NCI-H460 (cell line): Measurements from ENCODE around the gene GLO1. TPM values are rescaled to one million over a fixed set of nuclear protein-coding genes. Genes with fewer than 3 reads are reported as not detected.

Experiments
- DNase-seq: peaks from one replicate; pipeline ENCODE4 v3.0.0-alpha.2; 2016; ENCODE audit warnings: low read depth; ENCODE audit errors: extremely low read depth
- polyA plus RNA-seq: library from polyadenylated mRNA; depleted of rRNA; stranded (reverse); fragments of >200 nt; gene quantifications from 2 replicates; pipeline ENCODE4 v1.2.3, GENCODE V29; 2014; cell fraction: nucleus; rRNA removed
- total RNA-seq: library from RNA; depleted of rRNA; stranded (reverse); fragments of >200 nt; shearing (Covaris generic); gene quantifications from 2 replicates; pipeline ENCODE4 v1.2.3, GENCODE V29; 2014; rRNA removed

Gene GLO1
- total RNA-seq: 218 and 228 TPM in 2 replicates
- polyA plus RNA-seq: 137 and 140 TPM in 2 replicates

GRCh38 chr6:38702558-38703397 lies at the start of gene GLO1:
TSS of gene GLO1 (minus strand) at chr6:38703145. CDS start at chr6:38703054, 91 bp downstream.
- peak; percentile 95 for DNase-seq

- DNase-seq: no peak
These were observed 48.1 kb upstream of the GLO1 start for GRCh38 chr6:38750968-38751615.

- DNase-seq: no peak
These were observed 46.5 kb upstream of the GLO1 start for GRCh38 chr6:38749473-38749872.

- no peak for DNase-seq
These were observed 36.6 kb upstream of the GLO1 start for GRCh38 chr6:38739532-38739931.

GRCh38 chr6:38738261-38738660 lies 35.3 kb upstream of the GLO1 start:
- DNase-seq: no peak

GRCh38 chr6:38736951-38737350 lies 34.0 kb upstream of the GLO1 start:
- no peak for DNase-seq

- DNase-seq: no peak
These were observed 27.4 kb upstream of the GLO1 start for GRCh38 chr6:38730140-38730862.

- DNase-seq: no peak
These were observed 25.3 kb upstream of the GLO1 start for GRCh38 chr6:38728203-38728602.

- no peak for DNase-seq
These were observed 22.7 kb upstream of the GLO1 start for GRCh38 chr6:38725414-38726183.

- no peak for DNase-seq
These were observed 21.4 kb upstream of the GLO1 start for GRCh38 chr6:38724343-38724742.

- no peak for DNase-seq
These were observed 20.8 kb upstream of the GLO1 start for GRCh38 chr6:38723783-38724182.

- no peak for DNase-seq
These were observed 19.9 kb upstream of the GLO1 start for GRCh38 chr6:38722727-38723334.

- DNase-seq: no peak
These were observed 19.1 kb upstream of the GLO1 start for GRCh38 chr6:38722038-38722437.

- DNase-seq: no peak
These were observed 17.4 kb upstream of the GLO1 start for GRCh38 chr6:38720295-38720694.

- no peak for DNase-seq
These were observed 16.4 kb upstream of the GLO1 start for GRCh38 chr6:38719358-38719757.

GRCh38 chr6:38716825-38717224 lies 13.9 kb upstream of the GLO1 start:
- DNase-seq: no peak

GRCh38 chr6:38715016-38715689 lies 12.2 kb upstream of the GLO1 start, which contains the start of gene DNAH8:
TSS of gene DNAH8 (plus strand) at chr6:38715311. CDS start at chr6:38722810, 7,499 bp downstream.
- DNase-seq: no peak

GRCh38 chr6:38714239-38715015 lies 11.5 kb upstream of the GLO1 start:
- DNase-seq: no peak

GRCh38 chr6:38713812-38714211 lies 10.9 kb upstream of the GLO1 start:
- DNase-seq: no peak
